ENCODE data around the gene RIPK4.

RIPK4 gene

GRCh38 chr21:41753006-41753898, 13.6 kb downstream of the RIPK4 start:
- DNase-seq (ENCODE audit: low spot score) = no peak

DNA sequence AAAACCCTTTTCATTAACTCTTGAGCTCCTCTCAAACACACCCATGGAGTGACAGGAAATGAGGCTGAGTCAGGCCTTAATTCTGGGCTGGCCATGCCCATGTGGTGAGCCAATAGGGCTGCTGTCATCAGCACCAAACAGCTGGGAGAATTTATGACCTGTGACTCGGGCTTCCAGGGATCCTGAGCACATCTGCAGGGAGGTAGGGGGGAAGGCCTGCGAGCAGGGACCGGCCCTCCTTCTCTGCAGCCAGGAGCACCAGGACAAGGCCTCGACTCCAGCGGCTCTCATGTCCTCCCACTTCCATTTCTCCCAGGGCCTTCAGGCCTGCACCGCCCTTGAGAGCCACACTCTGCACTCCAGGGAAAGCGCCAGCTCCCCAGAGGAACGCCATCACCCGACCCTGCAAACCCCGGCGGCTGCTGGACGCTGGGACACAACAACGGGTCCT, 14.6 kb downstream of the RIPK4 start:
- DNase-seq (ENCODE audit: low spot score) = peak; percentile 61

DNA sequence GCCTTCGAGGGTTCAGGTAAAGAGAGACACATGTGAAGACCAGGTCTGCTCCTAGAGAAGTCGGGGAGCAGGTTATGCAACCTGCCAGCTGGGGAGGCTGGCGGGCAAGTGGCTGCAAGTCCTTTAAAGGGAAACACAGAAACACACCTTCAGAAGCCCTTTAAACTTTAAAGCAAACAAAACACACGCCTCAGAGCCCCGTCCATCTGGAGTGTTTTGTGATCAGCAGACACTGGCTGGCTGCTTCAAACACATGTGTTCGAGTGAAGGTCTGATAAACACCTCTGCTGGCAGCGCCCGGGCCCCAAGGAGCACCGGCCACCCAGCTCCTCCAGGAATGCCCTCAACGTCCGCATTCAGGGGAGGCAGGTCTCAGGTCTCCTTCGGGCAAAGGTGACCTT, 15.2 kb downstream of the RIPK4 start:
- no peak for DNase-seq (ENCODE audit: low spot score)

DNA sequence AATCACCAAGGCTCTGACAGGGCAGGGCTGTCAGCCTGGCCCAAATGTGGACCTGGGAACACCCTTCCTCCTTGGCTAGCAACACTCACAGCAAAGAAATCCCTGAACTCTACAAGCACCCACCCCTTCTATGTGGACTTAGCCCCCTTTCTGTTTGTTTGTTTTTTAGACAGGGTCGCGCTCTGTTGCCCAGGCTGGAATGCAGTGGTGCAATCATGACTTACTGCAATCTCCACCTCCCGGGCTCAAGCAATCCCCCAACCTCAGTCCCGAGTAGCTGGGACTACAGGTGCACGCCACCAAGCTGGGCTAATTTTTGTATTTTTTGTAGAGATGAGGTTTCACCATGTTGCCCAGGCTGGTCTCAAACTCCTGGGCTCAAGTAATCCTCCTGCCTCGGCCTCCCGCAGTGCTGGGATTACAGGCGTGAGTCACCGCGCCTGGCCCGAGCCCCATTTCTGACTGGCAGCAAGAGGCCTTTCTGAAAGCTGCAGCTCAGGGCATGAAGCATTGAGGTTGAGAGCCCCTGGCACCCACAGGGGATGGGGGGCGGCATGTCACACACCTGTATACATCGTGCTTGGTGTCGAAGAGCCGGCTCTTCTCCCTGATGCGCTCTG, 16.2 kb downstream of the RIPK4 start:
- DNase-seq (ENCODE audit: low spot score) = no peak

DNA sequence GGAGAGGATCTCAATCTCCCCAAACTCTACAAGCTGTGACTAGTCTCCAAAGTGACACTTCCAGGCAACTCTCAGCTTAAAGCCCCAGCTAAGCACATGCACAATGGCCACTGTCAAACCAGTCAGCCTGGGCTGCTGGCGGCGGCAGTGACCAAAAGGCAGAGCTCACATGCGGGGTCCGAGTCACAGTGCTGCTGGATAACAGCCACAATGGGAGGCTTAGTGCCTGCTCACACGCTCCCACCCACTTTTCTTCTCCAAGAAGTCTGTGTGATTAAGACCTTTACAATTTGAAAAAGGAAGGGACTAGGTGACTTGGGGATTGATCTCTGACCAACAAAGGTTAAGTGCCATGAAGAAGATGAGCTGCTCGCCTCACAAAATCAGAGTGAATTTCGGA, 16.8 kb downstream of the RIPK4 start:
- DNase-seq (ENCODE audit: low spot score) = peak; percentile 32

DNA sequence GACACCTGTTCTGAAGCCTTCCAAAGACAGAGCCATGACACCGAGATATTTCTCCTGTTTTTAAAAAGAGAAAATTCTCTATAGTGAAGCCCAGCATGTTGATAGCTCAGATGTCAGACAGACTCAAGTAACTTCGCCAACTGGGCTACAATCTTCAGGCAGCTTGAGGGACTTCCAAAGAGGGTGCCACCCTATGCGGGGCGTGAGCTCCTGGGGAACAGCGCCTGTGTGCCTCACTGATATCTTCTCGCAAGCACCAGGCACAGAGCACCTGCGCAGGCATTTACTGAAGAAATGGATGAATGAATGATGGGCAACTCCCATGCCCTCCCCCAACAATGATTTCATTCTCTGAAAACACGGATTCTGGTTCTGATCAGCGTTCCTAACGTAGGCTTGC, 17.6 kb downstream of the RIPK4 start:
- no peak for DNase-seq (ENCODE audit: low spot score)

GRCh38 chr21:41747943-41748738, 18.7 kb downstream of the RIPK4 start:
- no peak for DNase-seq (ENCODE audit: low spot score)

DNA sequence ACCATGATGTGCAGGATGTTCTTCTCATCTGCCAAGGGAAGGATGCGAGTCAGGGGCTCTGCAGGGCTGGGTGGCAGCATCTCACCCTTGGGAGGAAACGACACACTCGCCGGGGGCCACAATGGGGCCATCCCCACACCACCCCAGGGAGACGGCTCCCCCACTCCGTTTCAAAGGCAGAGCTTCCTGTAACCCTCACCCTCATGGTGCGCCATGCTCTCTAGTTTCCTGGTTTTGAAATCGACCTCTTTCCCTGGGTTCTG, 20.2 kb downstream of the RIPK4 start:
- DNase-seq (ENCODE audit: low spot score) = no peak

- DNase-seq (ENCODE audit: low spot score) = no peak
Measured at GRCh38 chr21:41745971-41746743, 20.7 kb downstream of the RIPK4 start.

GRCh38 chr21:41745026-41745820, 21.6 kb downstream of the RIPK4 start:
- DNase-seq (ENCODE audit: low spot score) = no peak

DNA sequence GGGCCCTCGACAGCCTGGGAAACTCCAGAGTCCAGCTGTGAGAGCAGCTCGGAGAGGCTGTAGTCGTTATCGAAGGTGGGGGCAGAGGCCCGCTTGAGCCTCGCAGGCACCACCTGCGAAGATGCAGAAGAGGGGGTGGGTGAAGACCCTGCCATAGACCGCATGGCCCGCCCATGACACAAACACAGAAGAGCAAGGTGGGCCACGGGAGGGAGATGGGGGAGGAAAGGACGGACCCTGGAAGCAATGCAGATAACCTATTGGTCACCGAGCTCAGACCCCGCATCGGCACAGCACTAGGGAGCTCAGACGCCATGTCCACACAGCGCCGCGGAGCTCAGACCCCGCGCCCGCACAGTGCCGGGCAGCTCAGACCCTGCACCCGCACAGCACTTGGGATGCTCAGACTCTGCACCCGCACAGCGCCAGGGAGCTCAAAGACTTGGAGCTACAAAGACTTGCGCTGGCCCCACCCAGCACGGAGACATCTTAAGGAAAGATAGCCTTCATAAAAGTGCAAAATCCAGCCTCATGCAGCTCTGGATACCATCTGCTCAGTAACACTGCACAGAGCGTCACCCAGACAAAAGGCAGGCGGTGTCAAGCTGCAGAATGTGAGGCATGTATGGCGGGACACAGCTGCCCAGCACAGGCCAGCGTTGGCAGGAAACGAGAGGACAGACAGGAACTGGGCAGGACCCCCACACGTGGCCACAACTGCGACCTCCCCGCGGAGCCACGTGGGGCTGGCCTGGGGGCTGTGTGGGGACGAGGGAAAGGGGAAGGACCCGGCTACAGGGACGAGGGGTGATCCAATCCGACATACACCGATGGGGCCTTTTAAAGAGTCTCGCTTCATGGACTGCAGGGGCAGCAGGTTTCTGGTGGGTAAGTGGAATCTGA, 22.6 kb downstream of the RIPK4 start:
- DNase-seq (ENCODE audit: low spot score) = no peak

DNA sequence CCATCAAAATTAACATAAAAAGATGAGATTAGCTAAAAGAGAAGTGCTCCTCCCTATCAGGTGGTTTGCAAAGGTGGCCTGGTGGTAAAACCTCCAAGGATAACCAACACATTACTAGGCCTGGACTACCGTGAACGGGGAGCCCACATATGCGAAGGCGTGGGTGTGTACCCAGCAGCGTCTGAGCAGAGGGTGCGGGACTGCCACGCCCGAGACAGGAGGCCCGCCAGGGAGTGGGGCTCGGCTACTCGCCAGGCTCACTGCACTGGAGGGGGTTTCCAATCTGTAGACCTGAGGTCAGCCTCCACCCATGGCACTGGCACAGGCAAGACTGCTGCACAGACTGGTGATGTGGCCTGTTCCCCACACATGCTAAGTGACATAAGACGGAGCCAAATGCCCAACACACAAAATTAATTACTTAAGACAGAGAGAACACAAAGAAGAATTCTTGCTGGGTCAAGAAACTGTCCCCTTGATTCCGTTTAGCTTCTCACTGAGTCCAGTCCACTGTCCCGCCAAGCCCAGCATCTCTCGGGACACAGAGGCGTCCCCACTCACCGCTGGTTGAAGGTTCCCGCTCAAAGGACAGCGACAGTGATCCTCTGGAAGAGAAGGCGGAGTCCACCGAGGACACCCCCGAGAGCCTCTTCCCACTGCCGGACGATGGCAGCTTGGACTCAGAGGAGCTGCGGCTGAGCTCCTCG, 23.4 kb downstream of the RIPK4 start:
- no peak for DNase-seq (ENCODE audit: low spot score)

GRCh38 chr21:41742073-41742875, 24.6 kb downstream of the RIPK4 start:
- no peak for DNase-seq (ENCODE audit: low spot score)

DNA sequence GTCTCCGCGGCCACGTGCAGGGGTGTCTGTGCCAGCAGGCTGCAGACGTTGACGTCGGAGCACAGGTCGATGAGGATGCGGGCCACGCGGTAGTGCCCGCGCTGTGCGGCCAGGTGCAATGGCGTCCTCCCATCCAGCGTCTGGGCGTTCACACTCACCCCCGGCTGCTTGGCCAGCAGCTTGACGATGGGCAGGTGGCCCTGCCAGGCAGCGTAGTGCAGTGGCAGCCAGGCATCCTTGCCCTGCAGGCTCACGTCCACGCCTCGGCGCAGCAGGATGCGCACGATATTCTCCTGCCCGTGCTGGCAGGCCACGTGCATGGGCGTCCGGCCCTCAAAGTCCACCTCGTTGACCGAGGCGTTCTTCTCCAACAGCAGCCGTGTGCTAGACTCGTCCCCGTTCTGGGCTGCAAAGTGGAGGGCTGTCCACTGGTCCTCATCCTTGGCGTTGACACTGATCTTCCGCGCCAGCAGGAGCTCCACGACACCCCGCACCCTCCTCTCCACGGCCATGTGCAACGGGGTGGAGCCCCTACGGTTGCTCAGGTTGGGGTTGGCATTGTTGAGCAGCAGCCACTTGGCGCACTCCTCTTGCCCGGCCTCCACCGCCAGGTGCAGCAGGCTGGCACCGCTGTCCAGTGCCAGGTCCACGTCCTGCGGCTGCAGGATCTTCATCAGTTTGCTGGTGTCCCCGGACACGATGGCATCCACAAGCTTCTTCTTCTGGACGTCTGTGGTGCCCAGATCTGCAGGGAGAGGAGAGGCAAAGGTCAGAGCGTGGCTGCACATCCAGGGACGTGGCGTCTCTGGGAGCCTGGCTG, 25.4 kb downstream of the RIPK4 start:
- no peak for DNase-seq (ENCODE audit: low spot score)

GRCh38 chr21:41740604-41741252, 26.1 kb downstream of the RIPK4 start:
- DNase-seq (ENCODE audit: low spot score) = no peak

GRCh38 chr21:41739936-41740335, 26.9 kb downstream of the RIPK4 start:
- DNase-seq (ENCODE audit: low spot score) = no peak

DNA sequence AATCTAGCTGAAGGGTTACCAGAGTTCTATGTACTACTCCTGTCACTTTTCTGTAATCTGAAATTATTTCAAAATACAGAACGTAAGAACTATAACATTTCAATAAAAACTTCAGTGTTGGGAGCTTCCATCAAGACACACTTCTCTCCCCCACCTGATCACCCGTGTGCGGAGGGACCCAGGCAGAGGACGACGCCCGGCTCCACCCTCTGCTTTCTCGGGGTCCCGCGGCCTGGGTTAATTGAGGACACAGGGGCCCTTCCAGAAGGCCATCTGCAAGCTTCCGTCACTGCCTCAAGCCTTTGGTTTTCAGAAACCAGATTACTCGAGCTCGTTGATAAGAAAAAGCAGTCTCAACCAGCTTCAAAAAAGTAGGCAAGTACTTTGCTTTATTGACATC, 27.8 kb downstream of the RIPK4 start:
- no peak for DNase-seq (ENCODE audit: low spot score)

Measured in hepatic stellate cell (primary cell).